ENCODE data around the gene ELP4.
A peak's percentile ranks its signal among the peaks of the same experiment; 100 is the strongest.
"Not testable (repeated sequence)": the region's sequence is repeated elsewhere in the genome, so short reads cannot be mapped to it uniquely, and the experiment has no call there.

Gene ELP4

GRCh38 chr11:31649129-31649966 is 139.8 kb downstream of the ELP4 start:
- no peak for DNase-seq

DNA sequence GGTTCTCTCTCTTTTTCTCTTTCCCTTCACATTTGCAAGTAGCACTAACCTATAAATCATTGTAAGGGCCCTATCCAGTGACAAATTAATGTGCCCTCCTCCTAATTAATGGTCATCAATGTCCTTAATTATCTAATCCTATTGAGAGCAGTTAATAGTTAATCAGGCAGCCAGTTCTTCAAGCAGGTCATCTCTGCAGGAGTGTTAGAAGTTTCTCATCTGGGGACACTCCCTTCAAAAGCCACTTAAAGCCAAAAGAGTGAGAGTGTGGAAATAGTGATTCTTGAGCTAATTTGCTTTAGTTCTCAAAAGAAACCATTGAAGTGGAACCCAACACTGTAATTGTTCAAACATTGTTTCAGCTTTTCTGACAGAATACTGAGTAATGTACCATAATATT is 141.6 kb downstream of the ELP4 start:
- no peak for DNase-seq

DNA sequence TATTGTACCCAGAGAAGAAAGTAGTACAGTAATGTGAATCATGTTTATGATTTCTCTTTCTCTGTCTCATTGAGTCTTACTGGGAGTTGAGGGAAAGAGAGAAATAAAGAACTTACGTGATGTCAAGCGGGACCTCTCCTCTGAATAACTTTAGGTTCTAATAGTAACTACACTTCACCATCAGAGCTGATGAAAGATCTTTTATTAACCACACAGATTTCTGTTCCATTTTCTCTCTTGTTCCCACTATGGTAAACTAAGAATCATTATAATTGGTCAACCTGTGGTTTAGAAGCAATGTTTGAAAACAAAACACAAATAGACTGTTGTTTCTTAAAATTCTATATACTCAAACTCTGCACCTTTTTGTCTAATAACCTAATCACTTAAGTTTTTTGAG is 142.3 kb downstream of the ELP4 start:
- DNase-seq, result no peak

GRCh38 chr11:31652528-31652927 is 143.0 kb downstream of the ELP4 start:
- DNase-seq, result peak; percentile 10

GRCh38 chr11:31655483-31655882 is 145.9 kb downstream of the ELP4 start:
- DNase-seq, result no peak

DNA sequence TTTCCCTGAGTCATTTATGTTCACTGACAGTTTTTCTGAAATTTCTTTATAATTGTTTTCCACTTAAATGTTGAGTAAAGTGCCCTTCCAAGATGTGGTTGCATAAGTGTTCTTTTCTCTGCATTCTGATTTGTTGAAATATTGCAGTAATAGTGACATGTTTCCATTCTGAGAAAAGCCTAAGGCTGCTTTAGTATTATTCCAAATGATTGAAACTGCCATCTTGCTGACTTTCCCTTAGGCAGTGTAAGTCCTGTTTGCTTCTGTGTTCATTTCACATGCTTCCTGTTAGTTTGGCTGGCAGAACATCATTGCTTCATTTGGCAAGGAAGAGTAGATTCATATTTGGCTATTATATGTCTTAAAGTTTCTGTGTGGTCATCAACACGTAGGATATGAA is 146.5 kb downstream of the ELP4 start:
- DNase-seq, result no peak

DNA sequence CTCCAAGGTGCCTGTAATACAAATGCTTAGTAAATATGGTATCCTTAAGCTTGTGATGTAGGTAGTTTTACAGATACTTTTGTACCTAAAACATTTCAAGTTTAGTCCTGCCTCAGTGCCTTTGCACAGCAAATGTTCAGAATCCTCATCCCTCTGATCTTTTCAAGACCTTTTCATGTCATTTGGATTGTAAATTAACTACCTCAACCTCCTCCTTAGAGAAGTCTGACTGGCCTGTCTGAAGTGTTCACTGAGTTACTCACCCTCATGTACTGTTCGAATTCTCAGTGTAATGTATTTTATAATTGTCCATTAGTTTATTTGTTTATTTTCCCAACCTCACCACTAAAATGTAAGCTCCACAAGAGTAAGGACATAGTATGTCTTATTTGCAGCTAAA is 147.5 kb downstream of the ELP4 start:
- no peak for DNase-seq

- DNase-seq, result no peak
These were observed 154.6 kb downstream of the ELP4 start for GRCh38 chr11:31664129-31664528.

DNA sequence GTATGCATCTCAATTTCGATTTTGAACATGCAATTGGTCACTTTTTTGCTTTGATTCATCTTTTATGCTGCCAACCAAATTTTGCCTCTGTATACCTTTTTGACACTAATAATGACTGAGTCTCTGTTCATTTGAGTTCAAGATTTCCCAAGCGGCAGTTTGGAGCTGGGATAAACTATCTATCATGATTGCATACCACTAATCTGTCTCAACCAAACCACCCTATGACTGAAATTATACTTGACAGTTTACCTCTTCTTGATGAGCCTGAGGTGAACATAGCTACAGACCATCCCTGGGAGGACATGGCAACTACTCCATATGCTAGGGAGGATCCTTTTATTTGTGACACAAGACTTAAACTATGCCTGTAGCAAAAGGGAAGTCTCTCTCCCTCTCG is 155.4 kb downstream of the ELP4 start:
- DNase-seq, result no peak

- no peak for DNase-seq
These were observed 162.1 kb downstream of the ELP4 start for GRCh38 chr11:31671681-31672080.

- DNase-seq, result not testable (repeated sequence)
These were observed 163.5 kb downstream of the ELP4 start for GRCh38 chr11:31673108-31673507.

DNA sequence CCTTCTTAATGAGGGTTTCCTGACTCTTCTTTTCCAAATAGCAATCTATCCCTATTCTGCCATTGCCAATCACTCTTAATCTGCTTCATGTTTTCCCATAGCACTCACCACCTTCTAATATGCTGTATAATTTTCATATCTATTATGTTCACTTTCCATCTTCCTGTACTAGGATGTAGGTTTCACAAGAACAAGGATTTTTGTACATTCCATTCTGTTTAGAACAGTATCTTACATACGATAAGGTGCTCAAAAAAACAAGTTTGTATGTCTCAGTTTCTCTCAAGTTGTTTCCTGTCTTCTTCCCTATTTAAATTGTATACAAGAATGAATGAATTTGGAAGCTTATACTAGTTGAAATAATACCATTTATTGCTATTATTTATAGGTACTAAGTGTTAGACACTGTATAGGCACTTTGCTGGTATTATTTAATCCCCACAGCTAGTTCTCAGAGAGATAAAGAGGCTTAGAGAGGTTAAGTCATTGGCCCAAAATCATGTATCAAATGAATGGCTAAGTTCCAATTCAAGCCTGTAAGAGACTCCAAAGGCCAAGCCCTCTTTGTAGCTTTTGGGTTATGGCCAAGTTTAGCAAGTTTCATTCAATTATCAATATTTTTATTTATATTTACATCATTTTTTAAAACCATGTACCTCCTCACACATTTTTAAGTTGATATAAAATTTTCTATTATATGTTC is 166.9 kb downstream of the ELP4 start:
- no peak for DNase-seq

DNA sequence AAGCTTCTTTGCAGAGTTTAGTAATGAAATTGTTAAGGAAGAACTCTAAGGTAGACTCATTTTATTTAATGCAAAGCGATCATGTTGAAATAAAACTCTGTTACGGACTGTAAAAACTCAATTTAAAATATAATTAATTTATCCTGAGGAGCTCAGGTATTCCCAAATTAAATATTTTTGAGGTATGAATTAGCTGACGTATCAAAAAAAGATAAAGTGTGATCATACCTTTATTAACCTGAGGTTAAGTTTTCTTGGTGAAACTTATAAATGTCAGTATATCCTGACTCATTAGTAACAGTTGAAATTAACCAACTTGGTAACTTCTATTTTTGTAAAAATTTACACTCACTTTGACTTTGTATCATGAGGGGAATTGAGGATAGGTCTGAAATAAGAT is 171.2 kb downstream of the ELP4 start:
- no peak for DNase-seq

GRCh38 chr11:31687256-31687655 is 177.7 kb downstream of the ELP4 start:
- no peak for DNase-seq

GRCh38 chr11:31687861-31688260 is 178.3 kb downstream of the ELP4 start:
- no peak for DNase-seq

DNA sequence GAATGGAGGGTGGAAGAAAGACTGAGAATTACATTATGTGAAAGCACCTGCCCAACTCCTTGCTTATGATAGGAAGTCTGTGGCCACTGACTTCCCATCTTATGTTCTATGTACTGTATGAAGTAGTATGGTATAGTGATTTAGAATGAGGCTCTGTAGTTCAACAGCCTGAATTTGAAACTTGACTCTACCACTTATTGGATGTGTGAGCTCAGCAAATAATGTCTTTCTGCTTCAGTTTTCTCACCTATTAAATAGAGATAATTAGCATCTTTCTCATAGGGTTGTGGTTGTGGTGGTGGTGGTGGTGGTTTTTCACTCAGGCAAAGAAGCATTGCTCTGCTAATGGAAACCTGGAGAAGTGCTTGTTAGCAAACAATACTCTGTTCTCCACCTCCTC is 180.0 kb downstream of the ELP4 start:
- DNase-seq, result no peak

GRCh38 chr11:31690041-31690440 is 180.5 kb downstream of the ELP4 start:
- no peak for DNase-seq

GRCh38 chr11:31690516-31690915 is 180.9 kb downstream of the ELP4 start:
- DNase-seq, result no peak

- no peak for DNase-seq
These were observed 182.9 kb downstream of the ELP4 start for GRCh38 chr11:31692466-31692865.

DNA sequence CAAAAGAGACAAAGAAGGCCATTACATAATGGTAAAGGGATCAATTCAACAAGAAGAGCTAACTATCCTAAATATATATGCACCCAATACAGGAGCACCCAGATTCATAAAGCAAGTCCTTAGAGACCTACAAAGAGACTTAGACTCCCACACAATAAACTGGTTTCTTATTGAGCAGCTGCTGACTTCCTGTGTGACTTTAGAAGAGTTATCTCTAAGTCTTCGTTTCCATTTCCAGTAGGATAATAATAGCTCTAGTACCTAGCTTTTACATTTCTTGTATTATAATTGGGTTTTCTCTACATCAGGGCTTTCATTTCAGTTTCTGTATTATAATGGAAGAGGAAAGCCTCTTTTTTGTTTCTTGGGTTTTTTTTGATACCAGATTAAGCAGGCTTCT is 187.5 kb downstream of the ELP4 start:
- not testable (repeated sequence) for DNase-seq

GRCh38 chr11:31699066-31699465 is 189.5 kb downstream of the ELP4 start:
- DNase-seq, result no peak

DNA sequence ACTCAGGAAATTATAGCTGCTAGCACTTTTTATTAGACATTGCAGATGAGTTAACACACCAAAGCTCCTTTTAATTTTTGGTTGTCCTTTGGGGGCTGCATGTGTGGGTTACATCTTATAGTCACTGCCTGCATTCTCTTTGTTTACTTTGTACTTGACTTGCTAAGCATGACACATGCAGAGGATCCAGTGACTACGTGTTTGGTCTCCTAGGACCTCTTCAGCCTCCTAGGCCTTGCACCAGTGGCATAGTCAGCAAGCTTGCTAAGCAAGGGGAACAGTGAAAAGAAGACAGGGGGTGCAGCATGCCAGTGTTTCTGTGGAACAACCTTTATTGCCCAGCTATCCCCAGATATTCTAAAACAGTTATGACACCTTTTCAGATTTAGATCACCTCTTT is 193.4 kb downstream of the ELP4 start:
- DNase-seq, result no peak

DNA sequence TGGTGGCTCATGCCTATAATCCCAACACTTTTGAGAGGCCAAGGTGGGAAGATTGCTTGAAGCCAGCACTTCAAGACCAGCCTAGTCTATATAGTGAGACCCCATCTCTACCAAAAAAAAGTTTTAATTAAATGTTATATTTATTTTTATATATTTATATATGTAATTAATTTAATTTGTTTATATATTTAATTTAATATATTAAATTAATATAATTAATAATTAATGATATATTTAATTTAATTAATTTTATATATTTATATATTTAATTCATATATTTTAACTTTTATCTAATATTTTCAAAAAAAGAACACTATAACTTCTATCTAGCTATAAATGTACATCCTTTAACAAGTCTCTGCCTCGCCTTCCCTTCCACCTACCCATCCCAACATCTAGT is 196.8 kb downstream of the ELP4 start:
- no peak for DNase-seq

- DNase-seq, result no peak
These were observed 201.6 kb downstream of the ELP4 start for GRCh38 chr11:31711137-31711536.

DNA sequence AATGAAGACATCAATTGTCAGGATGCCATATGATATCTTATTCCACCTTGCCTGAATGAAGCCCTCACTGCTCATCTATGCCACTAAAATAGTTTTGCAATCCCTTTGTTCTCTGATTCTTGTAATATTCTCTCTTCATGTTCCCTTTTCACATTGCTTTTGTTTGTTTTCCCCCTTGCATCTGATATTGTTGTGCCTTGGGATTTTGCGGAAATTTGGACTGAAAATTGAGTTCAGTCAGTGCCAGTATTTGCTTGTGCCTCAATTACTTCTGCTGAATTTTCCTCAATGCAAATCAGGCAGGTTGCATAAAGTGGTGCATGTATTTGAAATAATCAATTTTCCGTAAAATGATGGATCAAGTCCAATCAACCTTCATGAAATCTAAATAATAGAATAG is 203.3 kb downstream of the ELP4 start:
- no peak for DNase-seq
